ENCODE results near the gene PROSER3.
"Not testable (repeated sequence)": the region's sequence is repeated elsewhere in the genome, so short reads cannot be mapped to it uniquely, and the experiment has no call there.

GRCh38 chr19:35795564-35795963, 37.6 kb downstream of the PROSER3 start:
- not testable (repeated sequence) for TF ChIP-seq CTCF (optimal IDR thresholded peaks at IDR 0.05 in 1 of 3, IDR thresholded peaks at IDR 0.05 in 1 of 3, conservative IDR thresholded peaks at IDR 0.05 in 1 of 3; ENCODE audit: extremely low read depth in 1 of 3, insufficient read depth in 2 of 3, low read length in 3 of 3); EZH2 (IDR thresholded peaks at IDR 0.05; ENCODE audit: low read length)

Data from keratinocyte (primary cell).